ENCODE data around the gene CLDN34.

Gene CLDN34

GRCh38 chrX:9980401-9980800, 13.2 kb downstream of the CLDN34 start:
- in situ Hi-C loops (cut with HindIII; ENCODE audit: low sequenced_read_pairs) = loop anchor here (5.0 kb wide), 1 partner anchor 103 kb away; no protein-coding TSS in a partner anchor

- in situ Hi-C loops (cut with HindIII; ENCODE audit: low sequenced_read_pairs) = loop anchor here (5.0 kb wide), 1 partner anchor 104 kb away; no protein-coding TSS in a partner anchor
Measured at GRCh38 chrX:9980927-9981326, 13.8 kb downstream of the CLDN34 start.

GRCh38 chrX:9983441-9983840, 16.3 kb downstream of the CLDN34 start:
- in situ Hi-C loops (cut with HindIII; ENCODE audit: low sequenced_read_pairs) = loop anchor here (5.0 kb wide), 1 partner anchor 106 kb away; no protein-coding TSS in a partner anchor

- in situ Hi-C loops (cut with HindIII; ENCODE audit: low sequenced_read_pairs) = loop anchor here (5.0 kb wide), 1 partner anchor 107 kb away; no protein-coding TSS in a partner anchor
Measured at GRCh38 chrX:9983846-9984245, 16.7 kb downstream of the CLDN34 start.

- in situ Hi-C loops (cut with HindIII; ENCODE audit: low sequenced_read_pairs) = no loop called here
Measured at GRCh38 chrX:9988762-9989161, 21.6 kb downstream of the CLDN34 start.

- in situ Hi-C loops (cut with HindIII; ENCODE audit: low sequenced_read_pairs) = no loop called here
Measured at GRCh38 chrX:9992061-9992460, 24.9 kb downstream of the CLDN34 start.

GRCh38 chrX:9992724-9993123, 25.6 kb downstream of the CLDN34 start:
- in situ Hi-C loops (cut with HindIII; ENCODE audit: low sequenced_read_pairs) = no loop called here

- in situ Hi-C loops (cut with HindIII; ENCODE audit: low sequenced_read_pairs) = no loop called here
Measured at GRCh38 chrX:9995855-9996339, 28.7 kb downstream of the CLDN34 start.

- in situ Hi-C loops (cut with HindIII; ENCODE audit: low sequenced_read_pairs) = no loop called here
Measured at GRCh38 chrX:9997041-9997440, 29.9 kb downstream of the CLDN34 start.

- in situ Hi-C loops (cut with HindIII; ENCODE audit: low sequenced_read_pairs) = no loop called here
Measured at GRCh38 chrX:9997524-9997923, 30.4 kb downstream of the CLDN34 start.

GRCh38 chrX:10001496-10001895, 34.3 kb downstream of the CLDN34 start:
- in situ Hi-C loops (cut with HindIII; ENCODE audit: low sequenced_read_pairs) = no loop called here

- in situ Hi-C loops (cut with HindIII; ENCODE audit: low sequenced_read_pairs) = no loop called here
Measured at GRCh38 chrX:10004832-10005475, 37.8 kb downstream of the CLDN34 start.

- in situ Hi-C loops (cut with HindIII; ENCODE audit: low sequenced_read_pairs) = no loop called here
Measured at GRCh38 chrX:10006086-10006485, 38.9 kb downstream of the CLDN34 start.

- in situ Hi-C loops (cut with HindIII; ENCODE audit: low sequenced_read_pairs) = no loop called here
Measured at GRCh38 chrX:10006770-10007169, 39.6 kb downstream of the CLDN34 start.

- in situ Hi-C loops (cut with HindIII; ENCODE audit: low sequenced_read_pairs) = no loop called here
Measured at GRCh38 chrX:10007621-10008020, 40.5 kb downstream of the CLDN34 start.

- in situ Hi-C loops (cut with HindIII; ENCODE audit: low sequenced_read_pairs) = no loop called here
Measured at GRCh38 chrX:10008483-10009056, 41.4 kb downstream of the CLDN34 start.

- in situ Hi-C loops (cut with HindIII; ENCODE audit: low sequenced_read_pairs) = no loop called here
Measured at GRCh38 chrX:10009741-10010140, 42.6 kb downstream of the CLDN34 start.

GRCh38 chrX:10010686-10011085, 43.5 kb downstream of the CLDN34 start:
- in situ Hi-C loops (cut with HindIII; ENCODE audit: low sequenced_read_pairs) = no loop called here

GRCh38 chrX:10011261-10011931, 44.2 kb downstream of the CLDN34 start:
- in situ Hi-C loops (cut with HindIII; ENCODE audit: low sequenced_read_pairs) = no loop called here

GRCh38 chrX:10011991-10012390, 44.8 kb downstream of the CLDN34 start:
- in situ Hi-C loops (cut with HindIII; ENCODE audit: low sequenced_read_pairs) = no loop called here

GRCh38 chrX:10014462-10015354, 47.5 kb downstream of the CLDN34 start:
- in situ Hi-C loops (cut with HindIII; ENCODE audit: low sequenced_read_pairs) = no loop called here

Measured in endothelial cell of hepatic sinusoid (primary cell).